ENCODE results near the gene KCTD16. TPM values are rescaled to one million over a fixed set of nuclear protein-coding genes. Genes with fewer than 3 reads are reported as not detected.

The KCTD16 gene
- total RNA-seq, 2 donors from 2014 or later: 0.29 to 0.44 TPM

GRCh38 chr5:144139586-144139985 lies 31.1 kb upstream of the KCTD16 start:
- H3K27me3 Mint-ChIP-seq (ENCODE audit: insufficient read depth): no peaks in the 10 kb centered on the region
- Histone ChIP-seq H3K9me3 (ENCODE audit: control insufficient read depth, low read length) (no peaks in the 10 kb centered on the region), H3K36me3 (ENCODE audit: control insufficient read depth, insufficient read depth, low read length) (no peaks in the 10 kb centered on the region), H3K9ac (ENCODE audit: extremely low read depth, low read length, poor library complexity, severe bottlenecking) (no peak overlapping the region), H3K27ac (ENCODE audit: low read depth, low read length) (no peak overlapping the region), H3K4me3 (ENCODE audit: low read length) (no peak overlapping the region), H3K27me3 (ENCODE audit: control insufficient read depth, insufficient read depth, low read length, poor library complexity, severe bottlenecking) (no peaks in the 10 kb centered on the region), H3K4me1 (ENCODE audit: control insufficient read depth, insufficient read depth, low read length) (no peaks in the 10 kb centered on the region)
- no peak for DNase-seq
- TF ChIP-seq CTCF (conservative IDR thresholded peaks at IDR 0.05): no peak
- peaks cover 8% of the 10 kb centered on the region for H3K4me1 Mint-ChIP-seq
- H3K9me3 Mint-ChIP-seq: no peaks in the 10 kb centered on the region
- no peak overlapping the region for H3K4me3 Mint-ChIP-seq
- no peak overlapping the region for H3K27ac Mint-ChIP-seq
- H3K36me3 Mint-ChIP-seq (ENCODE audit: low read depth): no peaks in the 10 kb centered on the region
- WGBS, 2 experiments (ENCODE audit: insufficient coverage in 1 of 2, insufficient read length in 1 of 2): 94 to 96% methylated on average over 4 to 5 of the region's 5 CpGs

DNA sequence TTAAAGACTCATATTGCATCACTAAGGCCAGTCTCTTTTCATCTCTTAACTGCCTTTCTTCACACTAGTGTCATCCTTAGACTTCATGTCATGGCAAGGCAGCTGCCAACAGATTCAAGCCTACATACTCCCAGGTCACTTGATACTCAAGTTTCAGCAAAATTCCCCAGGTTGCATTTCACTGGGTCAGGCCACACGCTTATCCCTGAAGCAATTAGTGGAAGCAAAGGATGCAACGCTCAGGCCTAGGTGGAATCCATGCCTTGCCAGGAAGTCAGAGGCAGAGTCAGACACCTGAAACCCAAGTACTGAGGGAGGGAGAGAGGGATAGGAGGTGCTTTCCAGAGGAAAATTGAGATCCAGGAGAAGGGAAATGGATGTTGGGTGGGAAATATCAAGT lies 29.1 kb upstream of the KCTD16 start:
- no peak for TF ChIP-seq CTCF (conservative IDR thresholded peaks at IDR 0.05)
- H3K9ac ChIP-seq (ENCODE audit: extremely low read depth, low read length, poor library complexity, severe bottlenecking): no peak overlapping the region
- H3K4me3 ChIP-seq (ENCODE audit: low read length): no peak overlapping the region
- no peaks in the 10 kb centered on the region for H3K36me3 Mint-ChIP-seq (ENCODE audit: low read depth)
- DNase-seq: no peak
- H3K27ac ChIP-seq (ENCODE audit: low read depth, low read length): no peak overlapping the region
- no peaks in the 10 kb centered on the region for H3K27me3 Mint-ChIP-seq (ENCODE audit: insufficient read depth)
- H3K27ac Mint-ChIP-seq: no peak overlapping the region
- no peaks in the 10 kb centered on the region for H3K9me3 Mint-ChIP-seq
- H3K36me3 ChIP-seq (ENCODE audit: control insufficient read depth, insufficient read depth, low read length): no peaks in the 10 kb centered on the region
- H3K9me3 ChIP-seq (ENCODE audit: control insufficient read depth, low read length): no peaks in the 10 kb centered on the region
- H3K4me1 Mint-ChIP-seq: peaks cover 12% of the 10 kb centered on the region
- H3K27me3 ChIP-seq (ENCODE audit: control insufficient read depth, insufficient read depth, low read length, poor library complexity, severe bottlenecking): no peaks in the 10 kb centered on the region
- peaks cover 6% of the 10 kb centered on the region for H3K4me1 ChIP-seq (ENCODE audit: control insufficient read depth, insufficient read depth, low read length)
- 89 to 100% methylated on average over 1 to 2 of the region's 2 CpGs for WGBS, 2 experiments (ENCODE audit: insufficient coverage in 1 of 2, insufficient read length in 1 of 2)
- no peak overlapping the region for H3K4me3 Mint-ChIP-seq

DNA sequence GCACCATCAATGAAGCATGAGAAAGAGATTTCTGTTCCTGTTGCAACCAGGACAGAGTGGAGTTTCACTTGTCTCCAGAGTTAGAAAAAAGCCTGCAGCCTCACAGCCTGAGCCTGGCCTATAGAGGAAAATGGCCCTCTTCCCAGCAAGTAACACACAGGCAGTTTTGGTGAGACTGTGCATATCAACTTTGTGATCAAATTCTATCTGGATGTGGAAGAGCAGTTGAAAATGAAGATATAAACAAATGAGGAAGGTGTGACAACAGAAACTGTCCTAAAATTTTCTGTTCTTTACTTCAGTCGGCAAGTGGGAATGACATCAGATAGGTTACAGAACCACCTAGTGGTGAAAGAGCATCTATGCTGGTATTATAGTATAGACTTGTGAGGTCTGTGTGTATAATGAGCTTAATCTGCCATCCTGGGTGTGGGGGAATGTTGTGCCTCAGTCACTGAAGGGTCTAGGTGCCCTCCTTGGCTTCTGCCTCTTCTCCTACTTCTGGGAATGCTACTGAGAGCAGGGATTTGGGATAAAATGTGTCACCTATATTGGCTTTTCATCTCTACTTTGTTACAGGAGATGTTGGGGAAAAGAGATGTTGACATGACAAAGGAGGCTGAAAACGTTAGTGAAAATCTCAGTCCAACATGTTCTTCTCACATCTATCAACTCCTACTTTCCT lies 28.4 kb upstream of the KCTD16 start:
- Histone ChIP-seq H3K9ac (ENCODE audit: extremely low read depth, low read length, poor library complexity, severe bottlenecking) (no peak overlapping the region), H3K27ac (ENCODE audit: low read depth, low read length) (no peak overlapping the region), H3K4me3 (ENCODE audit: low read length) (no peak overlapping the region), H3K9me3 (ENCODE audit: control insufficient read depth, low read length) (no peaks in the 10 kb centered on the region), H3K27me3 (ENCODE audit: control insufficient read depth, insufficient read depth, low read length, poor library complexity, severe bottlenecking) (no peaks in the 10 kb centered on the region), H3K4me1 (ENCODE audit: control insufficient read depth, insufficient read depth, low read length) (peaks cover 6% of the 10 kb centered on the region), H3K36me3 (ENCODE audit: control insufficient read depth, insufficient read depth, low read length) (no peaks in the 10 kb centered on the region)
- no peak overlapping the region for H3K4me3 Mint-ChIP-seq
- DNase-seq: peak; percentile 53
- 22 to 51% methylated on average over 1 to 2 of the region's 2 CpGs for WGBS, 2 experiments (ENCODE audit: insufficient coverage in 1 of 2, insufficient read length in 1 of 2)
- no peaks in the 10 kb centered on the region for H3K36me3 Mint-ChIP-seq (ENCODE audit: low read depth)
- no peaks in the 10 kb centered on the region for H3K27me3 Mint-ChIP-seq (ENCODE audit: insufficient read depth)
- no peaks in the 10 kb centered on the region for H3K9me3 Mint-ChIP-seq
- peaks cover 12% of the 10 kb centered on the region for H3K4me1 Mint-ChIP-seq
- peak; percentile 91 for TF ChIP-seq CTCF (conservative IDR thresholded peaks at IDR 0.05)
- H3K27ac Mint-ChIP-seq: no peak overlapping the region

Data from endodermal cell (in vitro differentiated cells).